ENCODE results near the gene UFD1. TPM values are rescaled to one million over a fixed set of nuclear protein-coding genes. Genes with fewer than 3 reads are reported as not detected.

Gene UFD1
- total and polyA plus RNA-seq, 9 of the 15 experiments (the other 6 are each of a cell fraction or from before 2014, with no cell fraction given): 238 to 645 (median 363) TPM

DNA sequence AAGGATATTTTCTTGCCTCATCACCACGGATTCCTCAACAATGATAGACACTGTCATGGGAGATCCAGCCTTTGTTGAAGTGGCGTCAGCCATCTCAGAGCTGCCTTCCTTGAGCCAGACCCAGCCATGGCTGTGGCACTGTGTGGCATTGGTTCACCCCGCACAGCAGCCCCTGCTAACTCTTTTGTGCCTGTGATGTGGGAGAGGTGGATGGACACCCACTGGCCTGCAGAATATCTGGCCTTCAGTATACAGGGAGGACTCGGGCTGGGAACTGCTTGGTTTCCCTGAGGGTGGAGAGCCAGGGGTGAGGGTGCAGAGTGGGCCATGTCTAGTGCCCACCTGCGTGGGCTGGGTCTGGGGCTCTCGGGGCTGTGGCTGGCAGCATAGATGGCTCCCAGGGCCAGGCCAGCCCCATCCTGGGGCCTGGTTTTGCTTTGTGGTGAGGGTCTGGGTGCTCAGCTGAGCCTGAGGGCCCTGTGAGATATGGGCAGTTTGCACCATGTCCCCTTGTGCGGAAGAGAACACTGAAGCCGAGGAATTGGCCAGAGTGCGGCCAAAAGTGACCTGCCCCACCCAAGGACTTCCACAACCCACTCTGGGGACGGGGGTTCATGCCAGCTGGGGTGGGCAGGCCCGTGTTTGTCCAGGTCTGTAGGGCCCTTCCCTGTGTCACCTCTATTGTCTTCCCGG lies 39.1 kb upstream of the UFD1 start (continued):
- no peak for TF ChIP-seq ZNF318 (IDR thresholded peaks at IDR 0.05; ENCODE audit: borderline replicate concordance in 1 of 2, low read depth in 1 of 2)
- TF ChIP-seq IRF2 (CRISPR knock-in tag; IDR thresholded peaks at IDR 0.05): peak; percentile 44; the same call in 1 of the 2 replicates
- no peak for TF ChIP-seq JUN (IDR thresholded peaks at IDR 0.05; ENCODE audit: borderline replicate concordance, low read depth, low read length)
- TF ChIP-seq JUN (CRISPR knock-in tag; IDR thresholded peaks at IDR 0.05; ENCODE audit: borderline replicate concordance): 0 out of 2 replicates have a peak, but pooled peaks have one; percentile 42
- TF ChIP-seq ZNF174 (CRISPR knock-in tag; IDR thresholded peaks at IDR 0.05): no peak
- TF ChIP-seq, protein P1, sequence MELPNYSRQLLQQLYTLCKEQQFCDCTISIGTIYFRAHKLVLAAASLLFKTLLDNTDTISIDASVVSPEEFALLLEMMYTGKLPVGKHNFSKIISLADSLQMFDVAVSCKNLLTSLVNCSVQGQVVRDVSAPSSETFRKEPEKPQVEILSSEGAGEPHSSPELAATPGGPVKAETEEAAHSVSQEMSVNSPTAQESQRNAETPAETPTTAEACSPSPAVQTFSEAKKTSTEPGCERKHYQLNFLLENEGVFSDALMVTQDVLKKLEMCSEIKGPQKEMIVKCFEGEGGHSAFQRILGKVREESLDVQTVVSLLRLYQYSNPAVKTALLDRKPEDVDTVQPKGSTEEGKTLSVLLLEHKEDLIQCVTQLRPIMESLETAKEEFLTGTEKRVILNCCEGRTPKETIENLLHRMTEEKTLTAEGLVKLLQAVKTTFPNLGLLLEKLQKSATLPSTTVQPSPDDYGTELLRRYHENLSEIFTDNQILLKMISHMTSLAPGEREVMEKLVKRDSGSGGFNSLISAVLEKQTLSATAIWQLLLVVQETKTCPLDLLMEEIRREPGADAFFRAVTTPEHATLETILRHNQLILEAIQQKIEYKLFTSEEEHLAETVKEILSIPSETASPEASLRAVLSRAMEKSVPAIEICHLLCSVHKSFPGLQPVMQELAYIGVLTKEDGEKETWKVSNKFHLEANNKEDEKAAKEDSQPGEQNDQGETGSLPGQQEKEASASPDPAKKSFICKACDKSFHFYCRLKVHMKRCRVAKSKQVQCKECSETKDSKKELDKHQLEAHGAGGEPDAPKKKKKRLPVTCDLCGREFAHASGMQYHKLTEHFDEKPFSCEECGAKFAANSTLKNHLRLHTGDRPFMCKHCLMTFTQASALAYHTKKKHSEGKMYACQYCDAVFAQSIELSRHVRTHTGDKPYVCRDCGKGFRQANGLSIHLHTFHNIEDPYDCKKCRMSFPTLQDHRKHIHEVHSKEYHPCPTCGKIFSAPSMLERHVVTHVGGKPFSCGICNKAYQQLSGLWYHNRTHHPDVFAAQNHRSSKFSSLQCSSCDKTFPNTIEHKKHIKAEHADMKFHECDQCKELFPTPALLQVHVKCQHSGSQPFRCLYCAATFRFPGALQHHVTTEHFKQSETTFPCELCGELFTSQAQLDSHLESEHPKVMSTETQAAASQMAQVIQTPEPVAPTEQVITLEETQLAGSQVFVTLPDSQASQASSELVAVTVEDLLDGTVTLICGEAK (IDR thresholded peaks at IDR 0.05): no peak
- TF ChIP-seq, protein P1 (CRISPR knock-in tag; IDR thresholded peaks at IDR 0.05): peak; percentile 44; the same call in 1 of the 2 replicates
- peak; percentile 28 for TF ChIP-seq KDM5B (IDR thresholded peaks at IDR 0.05; ENCODE audit: insufficient replicate concordance, low read depth, low read length)
- TF ChIP-seq POLR2A (conservative IDR thresholded peaks at IDR 0.05): peak; percentile 62
